ENCODE results near the gene VPREB3. TPM values are rescaled to one million over a fixed set of nuclear protein-coding genes. Genes with fewer than 3 reads are reported as not detected.

Gene VPREB3
- total RNA-seq, 1 experiment from 2014 or later, result 2.4 TPM

DNA sequence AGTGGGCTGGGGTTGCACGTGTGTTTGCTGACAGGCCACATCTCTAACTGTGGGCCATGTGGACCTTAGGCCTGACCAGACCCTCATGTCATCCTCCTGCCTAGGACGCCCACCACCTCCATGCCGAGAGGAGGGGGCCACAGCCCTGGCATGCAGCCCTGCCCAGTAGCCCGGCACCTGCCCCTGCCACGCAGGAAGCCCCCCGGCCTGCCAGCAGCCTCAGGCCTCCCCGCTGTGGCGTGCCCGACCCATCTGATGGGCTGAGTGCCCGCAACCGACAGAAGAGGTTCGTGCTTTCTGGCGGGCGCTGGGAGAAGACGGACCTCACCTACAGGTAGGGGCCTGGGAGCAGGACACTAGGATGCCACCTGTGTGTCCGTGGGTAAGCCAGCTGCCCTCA, 24.9 kb upstream of the VPREB3 start:
- CTCF ChIA-PET, result no interaction called here
- intact Hi-C loops (cut with micrococcal nuclease), result no loop called here
- H3K4me1 ChIP-seq (ENCODE audit: control insufficient read depth in 1 of 2, insufficient read depth in 2 of 2, low read length in 2 of 2), result peaks cover 20 to 36% of the 10 kb centered on the region in 2 experiments
- no peaks in the 10 kb centered on the region for H3K36me3 ChIP-seq (ENCODE audit: control insufficient read depth in 1 of 2, insufficient read depth in 2 of 2, low read length in 2 of 2)
- no peak overlapping the region for H3K4me3 ChIP-seq (replicated peaks in 1 of 2; ENCODE audit: low read depth in 1 of 2, low read length in 2 of 2)
- POLR2A ChIA-PET, result no interaction called here
- TF ChIP-seq, protein P1, sequence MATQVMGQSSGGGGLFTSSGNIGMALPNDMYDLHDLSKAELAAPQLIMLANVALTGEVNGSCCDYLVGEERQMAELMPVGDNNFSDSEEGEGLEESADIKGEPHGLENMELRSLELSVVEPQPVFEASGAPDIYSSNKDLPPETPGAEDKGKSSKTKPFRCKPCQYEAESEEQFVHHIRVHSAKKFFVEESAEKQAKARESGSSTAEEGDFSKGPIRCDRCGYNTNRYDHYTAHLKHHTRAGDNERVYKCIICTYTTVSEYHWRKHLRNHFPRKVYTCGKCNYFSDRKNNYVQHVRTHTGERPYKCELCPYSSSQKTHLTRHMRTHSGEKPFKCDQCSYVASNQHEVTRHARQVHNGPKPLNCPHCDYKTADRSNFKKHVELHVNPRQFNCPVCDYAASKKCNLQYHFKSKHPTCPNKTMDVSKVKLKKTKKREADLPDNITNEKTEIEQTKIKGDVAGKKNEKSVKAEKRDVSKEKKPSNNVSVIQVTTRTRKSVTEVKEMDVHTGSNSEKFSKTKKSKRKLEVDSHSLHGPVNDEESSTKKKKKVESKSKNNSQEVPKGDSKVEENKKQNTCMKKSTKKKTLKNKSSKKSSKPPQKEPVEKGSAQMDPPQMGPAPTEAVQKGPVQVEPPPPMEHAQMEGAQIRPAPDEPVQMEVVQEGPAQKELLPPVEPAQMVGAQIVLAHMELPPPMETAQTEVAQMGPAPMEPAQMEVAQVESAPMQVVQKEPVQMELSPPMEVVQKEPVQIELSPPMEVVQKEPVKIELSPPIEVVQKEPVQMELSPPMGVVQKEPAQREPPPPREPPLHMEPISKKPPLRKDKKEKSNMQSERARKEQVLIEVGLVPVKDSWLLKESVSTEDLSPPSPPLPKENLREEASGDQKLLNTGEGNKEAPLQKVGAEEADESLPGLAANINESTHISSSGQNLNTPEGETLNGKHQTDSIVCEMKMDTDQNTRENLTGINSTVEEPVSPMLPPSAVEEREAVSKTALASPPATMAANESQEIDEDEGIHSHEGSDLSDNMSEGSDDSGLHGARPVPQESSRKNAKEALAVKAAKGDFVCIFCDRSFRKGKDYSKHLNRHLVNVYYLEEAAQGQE (IDR thresholded peaks at IDR 0.05; ENCODE audit: low read depth), result no peak
- TF ChIP-seq EZH2 (IDR thresholded peaks at IDR 0.05) (no peak), SRF (IDR thresholded peaks at IDR 0.05; ENCODE audit: low read depth) (no peak), RAD21 (IDR thresholded peaks at IDR 0.05; ENCODE audit: low read depth) (no peak), ZFX (IDR thresholded peaks at IDR 0.05) (no peak), ELF1 (IDR thresholded peaks at IDR 0.05; ENCODE audit: borderline replicate concordance, low read depth) (no peak), TCF7L2 (IDR thresholded peaks at IDR 0.05; ENCODE audit: borderline replicate concordance, extremely low read depth, insufficient read depth, insufficient read length) (no peak)
- H3K9me3 ChIP-seq (ENCODE audit: control insufficient read depth in 1 of 2, insufficient read depth in 1 of 2, low read depth in 1 of 2, low read length in 2 of 2), result no peaks in the 10 kb centered on the region
- H3K9me2 ChIP-seq (ENCODE audit: insufficient read depth), result no peaks in the 10 kb centered on the region
- no peak overlapping the region for H3K9ac ChIP-seq (ENCODE audit: low read length)
- BruUV-seq (replicated peaks), result no TSS peak
- ATAC-seq, result no peak
- DNase-seq (ENCODE audit: low read depth, low spot score), result no peak
- no peak overlapping the region for H3K4me2 ChIP-seq (ENCODE audit: low read length)
- H2AFZ ChIP-seq (ENCODE audit: low read depth, low read length, poor library complexity, severe bottlenecking), result no peak overlapping the region
- no peaks in the 10 kb centered on the region for H3K27me3 ChIP-seq (ENCODE audit: insufficient read depth, low read length)
- no peak overlapping the region for H3K27ac ChIP-seq (ENCODE audit: low read depth, low read length)
- H3K79me2 ChIP-seq (ENCODE audit: insufficient read depth, low read length), result no peaks in the 10 kb centered on the region
- no peaks in the 10 kb centered on the region for H4K20me1 ChIP-seq (ENCODE audit: insufficient read depth)
- RAD21 ChIA-PET (ENCODE audit: low non-redundant PET in 1 of 2, low total read pairs in 2 of 2, uncharacterized antibody in 2 of 2, unreplicated experiment in 2 of 2), result no interaction called here

DNA sequence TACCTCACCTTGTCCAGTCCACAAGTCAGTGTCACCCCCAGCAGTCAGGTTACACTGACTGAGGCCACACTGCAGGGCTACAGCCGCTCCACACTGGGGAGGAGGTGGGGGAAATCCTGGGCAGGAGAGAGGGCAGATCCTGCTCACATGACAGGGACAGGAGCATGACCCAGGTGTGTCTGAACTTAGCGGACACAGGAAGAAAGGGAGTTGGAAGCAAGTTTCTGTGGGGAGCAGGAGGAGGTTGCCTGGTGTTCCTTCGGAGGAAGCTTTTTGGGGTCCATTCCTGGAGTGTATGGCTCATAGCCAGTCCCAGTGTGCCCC, 24.3 kb upstream of the VPREB3 start:
- intact Hi-C loops (cut with micrococcal nuclease), result no loop called here
- Histone ChIP-seq H2AFZ (ENCODE audit: low read depth, low read length, poor library complexity, severe bottlenecking) (no peak overlapping the region), H3K9me3 (ENCODE audit: control insufficient read depth in 1 of 2, insufficient read depth in 1 of 2, low read depth in 1 of 2, low read length in 2 of 2) (no peaks in the 10 kb centered on the region), H3K9me2 (ENCODE audit: insufficient read depth) (no peaks in the 10 kb centered on the region), H3K4me3 (replicated peaks in 1 of 2; ENCODE audit: low read depth in 1 of 2, low read length in 2 of 2) (no peak overlapping the region), H3K27me3 (ENCODE audit: insufficient read depth, low read length) (no peaks in the 10 kb centered on the region), H3K9ac (ENCODE audit: low read length) (no peak overlapping the region), H3K79me2 (ENCODE audit: insufficient read depth, low read length) (no peaks in the 10 kb centered on the region), H3K4me1 (ENCODE audit: control insufficient read depth in 1 of 2, insufficient read depth in 2 of 2, low read length in 2 of 2) (peaks cover 20 to 41% of the 10 kb centered on the region in 2 experiments), H4K20me1 (ENCODE audit: insufficient read depth) (no peaks in the 10 kb centered on the region), H3K4me2 (ENCODE audit: low read length) (no peak overlapping the region), H3K36me3 (ENCODE audit: control insufficient read depth in 1 of 2, insufficient read depth in 2 of 2, low read length in 2 of 2) (no peaks in the 10 kb centered on the region), H3K27ac (ENCODE audit: low read depth, low read length) (no peak overlapping the region)
- ChIA-PET CTCF (no interaction called here), POLR2A (interaction anchor here (2.8 kb wide), 1 partner anchor 11 kb away, joined by 6 read pairs; the partner anchor contains the start of gene CHCHD10), RAD21 (ENCODE audit: low non-redundant PET in 1 of 2, low total read pairs in 2 of 2, uncharacterized antibody in 2 of 2, unreplicated experiment in 2 of 2) (no interaction called here)
- no TSS peak for BruUV-seq (replicated peaks)
- TF ChIP-seq POLR2AphosphoS5 (IDR thresholded peaks at IDR 0.05; ENCODE audit: low read depth, low read length) (no peak), ZFX (IDR thresholded peaks at IDR 0.05) (no peak), EZH2 (IDR thresholded peaks at IDR 0.05) (no peak), FOSL1 (IDR thresholded peaks at IDR 0.05; ENCODE audit: low read depth) (no peak), SRF (IDR thresholded peaks at IDR 0.05; ENCODE audit: low read depth) (no peak), EZH2phosphoT487 (IDR thresholded peaks at IDR 0.05; ENCODE audit: borderline replicate concordance) (no peak)
- TF ChIP-seq, protein P2, sequence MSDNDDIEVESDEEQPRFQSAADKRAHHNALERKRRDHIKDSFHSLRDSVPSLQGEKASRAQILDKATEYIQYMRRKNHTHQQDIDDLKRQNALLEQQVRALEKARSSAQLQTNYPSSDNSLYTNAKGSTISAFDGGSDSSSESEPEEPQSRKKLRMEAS (IDR thresholded peaks at IDR 0.05), result no peak
- ATAC-seq (no peak), DNase-seq (ENCODE audit: low read depth, low spot score) (no peak)

Data from HCT116 (cell line).